Erythroblast (primary cell): ENCODE measurements around the gene ZNF862.

Experiments
- GATA1 ChIP-seq: IDR thresholded peaks from 2 replicates; pipeline ENCODE4 v1.6.1; 2011; ENCODE audit warnings: low read depth, mild to moderate bottlenecking, control low read depth, low read length, moderate library complexity
- POLR2A ChIP-seq: IDR thresholded peaks from 2 replicates; pipeline ENCODE4 v1.6.1; 2011; ENCODE audit warnings: mild to moderate bottlenecking, low read length

DNA sequence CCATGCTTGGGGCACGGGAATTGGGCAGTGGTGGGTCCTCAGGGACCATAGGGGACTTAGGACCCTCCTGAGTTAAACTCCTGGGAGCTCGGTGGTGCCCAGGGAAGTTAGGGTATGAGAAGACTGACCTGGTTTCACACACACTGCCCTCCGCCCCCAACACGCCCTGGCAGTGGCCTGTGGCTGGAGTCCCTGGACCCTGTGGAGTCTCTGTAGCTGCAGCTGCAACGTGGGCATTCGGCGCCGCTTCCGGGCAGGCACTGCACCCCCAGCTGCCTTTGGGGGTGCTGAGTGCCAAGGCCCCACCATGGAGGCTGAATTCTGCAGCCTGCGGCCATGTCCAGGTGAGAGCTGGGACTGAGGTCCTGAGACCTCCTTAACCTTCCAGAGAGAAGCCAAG, 29.9 kb upstream of the ZNF862 start:
- no peak for TF ChIP-seq POLR2A
- no peak for TF ChIP-seq GATA1
